Trophoblast cell (in vitro differentiated cells and primary cell): ENCODE results near the gene NOS3.

Source experiments
- DNase-seq, 2 donors: peaks; one replicate each; pipeline ENCODE4 v3.0.0-alpha.2; 2016
- H2AFZ ChIP-seq: 2 replicates; pipeline ENCODE4 v1.6.1; 2013; ENCODE audit warnings: low read length, moderate library complexity, mild to moderate bottlenecking; ENCODE audit not compliant: insufficient read depth, poor library complexity
- H2AK5ac ChIP-seq: 2 replicates; pipeline ENCODE4 v1.6.1; 2013; ENCODE audit warnings: mild to moderate bottlenecking, low read length
- H2BK120ac ChIP-seq: 2 replicates; pipeline ENCODE4 v1.6.1; 2013; ENCODE audit warnings: low read length, mild to moderate bottlenecking, moderate library complexity; ENCODE audit not compliant: insufficient read depth, poor library complexity
- H2BK12ac ChIP-seq: 2 replicates; pipeline ENCODE4 v1.6.1; 2013; ENCODE audit warnings: mild to moderate bottlenecking, low read length, moderate library complexity
- H2BK5ac ChIP-seq: 2 replicates; pipeline ENCODE4 v1.6.1; 2013; ENCODE audit warnings: low read length, low read depth, moderate library complexity, mild to moderate bottlenecking; ENCODE audit not compliant: poor library complexity
- H3K14ac ChIP-seq: 2 replicates; pipeline ENCODE4 v1.6.1; 2013; ENCODE audit warnings: mild to moderate bottlenecking, low read length
- H3K18ac ChIP-seq: 2 replicates; pipeline ENCODE4 v1.6.1; 2013; ENCODE audit warnings: mild to moderate bottlenecking, low read length
- H3K23ac ChIP-seq: 2 replicates; pipeline ENCODE4 v1.6.1; 2013; ENCODE audit warnings: low read length
- H3K27ac ChIP-seq: 2 replicates; pipeline ENCODE4 v1.5.1; 2013; ENCODE audit warnings: low read depth, mild to moderate bottlenecking, inconsistent platforms, low read length, moderate library complexity
- H3K27me3 ChIP-seq: 2 replicates; pipeline ENCODE4 v1.6.1; 2013; ENCODE audit warnings: inconsistent platforms, mild to moderate bottlenecking, low read length, moderate library complexity; ENCODE audit not compliant: insufficient read depth
- H3K36me3 ChIP-seq, 2 experiments: 1 replicate in 1 of 2; 2 replicates in 1 of 2; pipeline ENCODE4 v1.6.1; 2013; ENCODE audit warnings: low read length in 2 of 2, mild to moderate bottlenecking in 2 of 2, moderate library complexity in 1 of 2; ENCODE audit not compliant: insufficient read depth in 2 of 2, control insufficient read depth in 1 of 2
- H3K4ac ChIP-seq: 2 replicates; pipeline ENCODE4 v1.6.1; 2013; ENCODE audit warnings: low read depth, mild to moderate bottlenecking, low read length, moderate library complexity
- H3K4me1 ChIP-seq, 2 experiments: 1 replicate in 1 of 2; 2 replicates in 1 of 2; pipeline ENCODE4 v1.6.1; 2013; ENCODE audit warnings: low read length in 2 of 2, mild to moderate bottlenecking in 2 of 2, moderate library complexity in 1 of 2; ENCODE audit not compliant: insufficient read depth in 2 of 2, control insufficient read depth in 1 of 2
- H3K4me2 ChIP-seq: 2 replicates; pipeline ENCODE4 v1.6.1; 2013; ENCODE audit warnings: inconsistent platforms, mild to moderate bottlenecking, low read length, moderate library complexity
- H3K4me3 ChIP-seq: 2 replicates; pipeline ENCODE4 v1.5.1; 2013; ENCODE audit warnings: mild to moderate bottlenecking, low read depth, low read length, inconsistent platforms
- H3K79me1 ChIP-seq: one replicate; pipeline ENCODE4 v1.6.1; 2013; ENCODE audit warnings: low read length
- H3K79me2 ChIP-seq: 2 replicates; pipeline ENCODE4 v1.6.1; 2013; ENCODE audit warnings: low read length, mild to moderate bottlenecking; ENCODE audit not compliant: control insufficient read depth, insufficient read depth, poor library complexity
- H3K9ac ChIP-seq: 2 replicates; pipeline ENCODE4 v1.6.1; 2013; ENCODE audit warnings: mild to moderate bottlenecking, low read length
- H3K9me3 ChIP-seq: 2 replicates; pipeline ENCODE4 v1.6.1; 2013; ENCODE audit warnings: low read depth, mild to moderate bottlenecking, control low read depth, inconsistent platforms, low read length; ENCODE audit not compliant: insufficient read depth
- H4K12ac ChIP-seq: 2 replicates; pipeline ENCODE4 v1.6.1; 2013; ENCODE audit warnings: low read depth, mild to moderate bottlenecking, low read length, moderate library complexity
- H4K8ac ChIP-seq: 2 replicates; pipeline ENCODE4 v1.6.1; 2013; ENCODE audit warnings: low read depth, mild to moderate bottlenecking, low read length, moderate library complexity
- H4K91ac ChIP-seq: one replicate; pipeline ENCODE4 v1.6.1; 2013; ENCODE audit warnings: low read depth, mild to moderate bottlenecking, low read length, moderate library complexity
- WGBS: extraction: QIAGEN DNeasy Blood & Tissue Kit; methylation state at CpG from one replicate; pipeline ENCODE4 v1.1.7; 2013; ENCODE audit warnings: missing lambda C conversion rate; ENCODE audit not compliant: insufficient read length, insufficient coverage; ENCODE audit errors: extremely low coverage; 5-methylcytosine and 5-hydroxymethylcytosine counted together

NOS3 gene

DNA sequence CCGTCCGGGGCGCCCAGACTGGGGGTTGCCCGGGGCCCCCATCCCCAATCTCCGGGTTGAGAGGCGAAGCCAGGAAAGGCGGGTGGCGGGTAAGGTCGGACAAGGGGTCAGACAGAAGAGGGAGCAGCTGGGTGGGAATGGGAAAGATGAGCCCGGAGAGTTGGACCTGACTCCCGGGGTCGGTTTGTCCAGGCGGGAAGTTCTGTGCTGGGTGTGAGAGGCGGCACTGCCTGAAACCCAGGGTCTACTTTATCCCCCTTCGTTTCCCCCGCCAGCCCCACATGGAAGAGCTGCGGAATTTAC, 69.2 kb downstream of the NOS3 start:
- Histone ChIP-seq H3K4me3 (peak overlapping the region; percentile 79), H3K9ac (peak overlapping the region; percentile 67), H3K18ac (peak overlapping the region; percentile 50), H3K79me2 (peaks cover 26% of the 10 kb centered on the region), H3K14ac (peak overlapping the region; percentile 81), H3K4me2 (peak overlapping the region; percentile 95), H3K27ac (peak overlapping the region; percentile 35), H4K91ac (peak overlapping the region; percentile 87), H2BK5ac (peak overlapping the region; percentile 89), H2AFZ (peak overlapping the region; percentile 45), H2BK120ac (peak overlapping the region; percentile 82), H4K8ac (peak overlapping the region; percentile 87), H3K9me3 (no peaks in the 10 kb centered on the region), H3K36me3 (peaks cover 14 to 17% of the 10 kb centered on the region in 2 experiments), H3K4ac (peak overlapping the region; percentile 66), H2BK12ac (peak overlapping the region; percentile 3), H3K4me1 (peaks cover 50% of the 10 kb centered on the region in 2 experiments), H3K27me3 (no peaks in the 10 kb centered on the region), H2AK5ac (peak overlapping the region; percentile 43), H3K23ac (no peak overlapping the region), H4K12ac (peak overlapping the region; percentile 61), H3K79me1 (peaks cover 47% of the 10 kb centered on the region)
- WGBS = no CpG with 5 or more reads among the region's 17 CpGs
- DNase-seq = no peak

DNA sequence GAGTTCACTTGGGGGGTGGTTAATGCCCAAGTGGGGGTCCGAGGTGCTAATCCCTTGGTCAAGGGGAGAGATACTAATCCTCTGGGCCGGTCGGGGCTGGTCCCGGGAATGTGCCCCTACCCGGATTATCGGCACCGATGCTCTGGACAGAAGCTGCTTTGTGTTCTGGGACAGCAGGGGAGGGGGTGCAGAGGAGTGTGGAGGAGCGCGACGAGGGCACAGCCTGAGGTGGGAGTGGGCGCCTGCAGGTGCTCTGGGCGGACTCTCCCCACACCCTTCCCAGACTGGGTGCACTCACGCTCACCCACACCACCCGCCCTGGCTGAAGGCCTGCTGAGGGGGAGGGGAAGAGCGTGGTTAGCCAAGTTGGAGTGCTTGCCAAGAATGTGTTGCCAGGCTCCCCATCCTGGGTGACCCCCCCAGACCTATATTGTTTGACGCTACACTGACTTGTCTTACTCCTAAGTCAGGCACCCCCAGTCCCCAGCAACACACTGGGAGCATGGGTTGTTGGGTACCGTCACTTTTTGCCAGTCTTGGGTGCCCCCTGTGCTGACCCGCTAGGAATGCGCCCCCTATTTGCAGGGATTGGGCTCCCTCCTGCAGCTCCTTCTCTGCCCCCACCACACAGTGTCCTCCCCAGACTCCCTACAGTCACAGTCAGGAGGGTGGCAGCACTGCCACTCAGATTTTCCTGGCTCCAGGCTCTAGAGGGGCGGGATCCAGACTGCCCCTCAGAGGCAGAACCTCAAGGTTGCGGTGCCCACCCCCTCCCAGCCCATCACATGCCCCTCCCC, 69.8 kb downstream of the NOS3 start:
- peak overlapping the region; percentile 87 for H4K91ac ChIP-seq
- H3K4me1 ChIP-seq = peaks cover 50% of the 10 kb centered on the region in 2 experiments
- peaks cover 26% of the 10 kb centered on the region for H3K79me2 ChIP-seq
- H3K79me1 ChIP-seq = peaks cover 47% of the 10 kb centered on the region
- H3K27me3 ChIP-seq = no peaks in the 10 kb centered on the region
- peak overlapping the region; percentile 67 for H3K9ac ChIP-seq
- H4K8ac ChIP-seq = peak overlapping the region; percentile 87
- H3K36me3 ChIP-seq = peaks cover 19 to 22% of the 10 kb centered on the region in 2 experiments
- H4K12ac ChIP-seq = peak overlapping the region; percentile 61
- DNase-seq = no peak
- peak overlapping the region; percentile 45 for H2AFZ ChIP-seq
- H3K23ac ChIP-seq = no peak overlapping the region
- peak overlapping the region; percentile 79 for H3K4me3 ChIP-seq
- no CpG with 5 or more reads among the region's 21 CpGs for WGBS
- peak overlapping the region; percentile 82 for H2BK120ac ChIP-seq
- H3K27ac ChIP-seq = peak overlapping the region; percentile 84
- peak overlapping the region; percentile 89 for H2BK5ac ChIP-seq
- peak overlapping the region; percentile 66 for H3K4ac ChIP-seq
- no peaks in the 10 kb centered on the region for H3K9me3 ChIP-seq
- peak overlapping the region; percentile 3 for H2BK12ac ChIP-seq
- peak overlapping the region; percentile 95 for H3K4me2 ChIP-seq
- peak overlapping the region; percentile 43 for H2AK5ac ChIP-seq
- H3K14ac ChIP-seq = peak overlapping the region; percentile 81
- peak overlapping the region; percentile 50 for H3K18ac ChIP-seq

- Histone ChIP-seq H3K79me1 (peaks cover 47% of the 10 kb centered on the region), H2BK120ac (no peak overlapping the region), H3K9me3 (no peaks in the 10 kb centered on the region), H3K18ac (peak overlapping the region; percentile 17), H3K4me2 (peak overlapping the region; percentile 95), H3K36me3 (peaks cover 28 to 31% of the 10 kb centered on the region in 2 experiments), H4K91ac (peak overlapping the region; percentile 70), H2AFZ (peak overlapping the region; percentile 10), H4K8ac (no peak overlapping the region), H3K9ac (peak overlapping the region; percentile 30), H4K12ac (peak overlapping the region; percentile 28), H3K4me1 (peaks cover 48 to 51% of the 10 kb centered on the region in 2 experiments), H2AK5ac (peak overlapping the region; percentile 2), H3K27me3 (no peaks in the 10 kb centered on the region), H3K14ac (peak overlapping the region; percentile 29), H3K4ac (peak overlapping the region; percentile 66), H3K23ac (peak overlapping the region; percentile 62), H2BK12ac (peak overlapping the region; percentile 44), H3K27ac (peak overlapping the region; percentile 84), H3K4me3 (no peak overlapping the region), H2BK5ac (peak overlapping the region; percentile 4), H3K79me2 (peaks cover 26% of the 10 kb centered on the region)
- no peak for DNase-seq
- no CpG with 5 or more reads among the region's 33 CpGs for WGBS
These were observed 70.6 kb downstream of the NOS3 start for GRCh38 chr7:151061213-151062110.

DNA sequence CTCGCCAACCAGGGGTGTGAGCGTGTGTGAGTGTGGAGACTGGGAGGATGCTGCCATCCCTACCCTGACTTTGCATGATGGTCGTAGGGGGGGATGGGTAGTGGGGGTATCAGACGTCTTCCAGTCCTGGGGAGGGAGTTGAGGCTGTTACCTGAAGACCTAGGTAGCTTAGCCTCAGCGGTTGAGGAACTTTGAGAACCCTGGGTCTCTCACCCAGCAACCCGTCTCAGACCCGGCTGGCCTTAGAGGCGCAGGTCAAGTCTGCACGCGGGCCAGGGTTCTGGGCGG, 71.2 kb downstream of the NOS3 start:
- H3K18ac ChIP-seq = peak overlapping the region; percentile 17
- no CpG with 5 or more reads among the region's 11 CpGs for WGBS
- peak overlapping the region; percentile 84 for H3K27ac ChIP-seq
- peak overlapping the region; percentile 22 for H3K4ac ChIP-seq
- peak overlapping the region; percentile 62 for H3K23ac ChIP-seq
- no peak overlapping the region for H4K12ac ChIP-seq
- no peaks in the 10 kb centered on the region for H3K9me3 ChIP-seq
- peak overlapping the region; percentile 95 for H3K4me2 ChIP-seq
- H3K79me1 ChIP-seq = peaks cover 45% of the 10 kb centered on the region
- no peak overlapping the region for H2AFZ ChIP-seq
- H2BK5ac ChIP-seq = no peak overlapping the region
- no peak overlapping the region for H3K4me3 ChIP-seq
- H2BK12ac ChIP-seq = peak overlapping the region; percentile 44
- H4K91ac ChIP-seq = peak overlapping the region; percentile 70
- H3K27me3 ChIP-seq = no peaks in the 10 kb centered on the region
- H2AK5ac ChIP-seq = no peak overlapping the region
- H4K8ac ChIP-seq = no peak overlapping the region
- peaks cover 33 to 36% of the 10 kb centered on the region in 2 experiments for H3K36me3 ChIP-seq
- peak overlapping the region; percentile 29 for H3K14ac ChIP-seq
- peak overlapping the region; percentile 30 for H3K9ac ChIP-seq
- peaks cover 26% of the 10 kb centered on the region for H3K79me2 ChIP-seq
- H3K4me1 ChIP-seq = peaks cover 42 to 45% of the 10 kb centered on the region in 2 experiments
- H2BK120ac ChIP-seq = no peak overlapping the region
- no peak for DNase-seq
